OCI-LY7 (cell line): ENCODE results near the gene GTF3C6. TPM values are rescaled to one million over a fixed set of nuclear protein-coding genes. Genes with fewer than 3 reads are reported as not detected.

Experiments used
- BruUV-seq: library from RNA; stranded (reverse); fragments of 400-500 nt; replicated peaks from 2 replicates; lab custom pipeline; 2021; lab: Mats Ljungman, UMichigan
- CTCF ChIA-PET: fragments of 300-600 bp; sonication (Branson Sonifier 250); formaldehyde crosslinking; loops from one replicate; lab custom pipeline; 2022; ENCODE audit warnings: antibody characterized with exemption; ENCODE audit not compliant: unreplicated experiment; lab: Charles Lee
- POLR2A ChIA-PET: fragments of 300-600 bp; sonication (Branson Sonifier 250); formaldehyde crosslinking; loops from one replicate; lab custom pipeline; 2022; ENCODE audit warnings: antibody characterized with exemption; lab: Charles Lee
- DNase-seq: peaks from one replicate; pipeline ENCODE4 v3.0.0-alpha.2; 2015; ENCODE audit warnings: low spot score
- H2AFZ ChIP-seq: fragments of 200-600 bp; sonication (generic), shearing (Covaris generic); 2 replicates; pipeline ENCODE4 v1.6.1; 2014; ENCODE audit warnings: mild to moderate bottlenecking, antibody characterized with exemption, low read length, moderate library complexity
- H3K27ac ChIP-seq: fragments of 200-600 bp; sonication (generic); 2 replicates; pipeline ENCODE4 v1.5.1; 2014; ENCODE audit warnings: mixed run types, low read depth, mild to moderate bottlenecking, moderate library complexity, low read length, inconsistent platforms; ENCODE audit not compliant: poor library complexity, severe bottlenecking
- H3K36me3 ChIP-seq: fragments of 200-600 bp; sonication (generic); 2 replicates; pipeline ENCODE4 v1.6.1; 2014; ENCODE audit warnings: mild to moderate bottlenecking, antibody characterized with exemption, low read length, moderate library complexity, mixed read lengths; ENCODE audit not compliant: insufficient read depth
- H3K4me1 ChIP-seq: fragments of 200-600 bp; sonication (generic); 2 replicates; pipeline ENCODE4 v1.5.1; 2014; ENCODE audit warnings: mild to moderate bottlenecking, low read length; ENCODE audit not compliant: insufficient read depth, poor library complexity, severe bottlenecking
- H3K4me2 ChIP-seq: fragments of 200-600 bp; sonication (generic); 2 replicates; pipeline ENCODE4 v1.6.1; 2014; ENCODE audit warnings: mild to moderate bottlenecking, low read length
- H3K4me3 ChIP-seq: fragments of 200-600 bp; sonication (generic); 2 replicates; pipeline ENCODE4 v1.5.1; 2014; ENCODE audit warnings: mild to moderate bottlenecking, low read depth, low read length; ENCODE audit not compliant: poor library complexity, severe bottlenecking
- H3K79me2 ChIP-seq: fragments of 200-600 bp; sonication (generic); 2 replicates; pipeline ENCODE4 v1.6.1; 2016; ENCODE audit warnings: low read depth, mild to moderate bottlenecking, low read length, moderate library complexity, mixed read lengths; ENCODE audit not compliant: insufficient read depth
- H3K9me2 ChIP-seq: fragments of 200-600 bp; sonication (generic); 2 replicates; pipeline ENCODE4 v1.6.1; 2016; ENCODE audit warnings: mild to moderate bottlenecking, low read length, mixed read lengths; ENCODE audit not compliant: insufficient read depth
- H3K9me3 ChIP-seq: fragments of 200-600 bp; sonication (generic); 2 replicates; pipeline ENCODE4 v1.6.1; 2014; ENCODE audit warnings: mild to moderate bottlenecking, mixed run types, low read length, mixed read lengths
- H4K20me1 ChIP-seq: fragments of 200-600 bp; sonication (generic); 2 replicates; pipeline ENCODE4 v1.6.1; 2014; ENCODE audit warnings: mild to moderate bottlenecking, antibody characterized with exemption, low read length, moderate library complexity, mixed read lengths; ENCODE audit not compliant: insufficient read depth
- CTCF ChIP-seq: fragments of 200-600 bp; sonication (generic); conservative IDR thresholded peaks from 2 replicates; pipeline ENCODE4 v1.5.1; 2014; ENCODE audit warnings: mild to moderate bottlenecking, antibody characterized with exemption, low read length, moderate library complexity, mixed read lengths
- EZH2phosphoT487 ChIP-seq: fragments of 200-600 bp; sonication (generic); IDR thresholded peaks from 2 replicates; pipeline ENCODE4 v1.6.1; 2018; ENCODE audit warnings: low read depth, borderline replicate concordance, mild to moderate bottlenecking, mixed run types, antibody characterized with exemption, low read length, moderate library complexity, mixed read lengths
- intact Hi-C: fragments of 100-400 bp; cut with micrococcal nuclease; formaldehyde crosslinking; loops from one replicate; pipeline ENCODE4 v1.10.0; 2022; ENCODE audit not compliant: unreplicated experiment
- total RNA-seq, 2 experiments: library from RNA; depleted of rRNA in 1 of 2; stranded (reverse); fragments of >200 nt in 1 of 2; shearing (Covaris generic) in 1 of 2; gene quantifications; 2 replicates each; pipeline ENCODE4 v1.2.3, GENCODE V29; 2014 to 2022

GTF3C6 gene
- total RNA-seq, 2 experiments from 2014 or later, result 29.7 to 71.0 TPM

GRCh38 chr6:110996691-110997090 lies 38.2 kb downstream of the GTF3C6 start:
- Histone ChIP-seq H3K9me2 (no peaks in the 10 kb centered on the region), H3K4me1 (no peaks in the 10 kb centered on the region), H3K9me3 (no peaks in the 10 kb centered on the region), H3K4me2 (no peak overlapping the region), H3K79me2 (peaks cover 6% of the 10 kb centered on the region; the same call in 1 of the 2 replicates), H4K20me1 (no peaks in the 10 kb centered on the region), H3K36me3 (peaks cover 100% of the 10 kb centered on the region), H3K4me3 (no peak overlapping the region), H2AFZ (no peak overlapping the region), H3K27ac (no peak overlapping the region)
- POLR2A ChIA-PET, result interaction anchor here (0.6 kb wide), 1 partner anchor 430 kb away, joined by 5 read pairs; no protein-coding TSS in a partner anchor
- CTCF ChIA-PET, result no interaction called here
- no peak for TF ChIP-seq EZH2phosphoT487
- TF ChIP-seq CTCF, result no peak
- intact Hi-C loops, result loop anchor here (5.0 kb wide), 1 partner anchor 314 kb away; no protein-coding TSS in a partner anchor
- BruUV-seq, result no TSS peak
- DNase-seq, result no peak

GRCh38 chr6:110999634-111000270 lies 41.2 kb downstream of the GTF3C6 start:
- no peaks in the 10 kb centered on the region for H3K79me2 ChIP-seq
- peaks cover 99% of the 10 kb centered on the region for H3K36me3 ChIP-seq
- H3K27ac ChIP-seq, result no peak overlapping the region
- peak; percentile 31 for DNase-seq
- no peak overlapping the region for H3K4me3 ChIP-seq
- TF ChIP-seq EZH2phosphoT487, result no peak
- TF ChIP-seq CTCF, result peak; percentile 77
- no peak overlapping the region for H2AFZ ChIP-seq
- ChIA-PET CTCF (no interaction called here), POLR2A (interaction anchor here (0.9 to 1.2 kb wide), 2 partner anchors 17 to 40 kb away, joined by 3 read pairs; partner anchors contain the start of gene RPF2)
- intact Hi-C loops, result loop anchor here (2.0 to 5.0 kb wide), 2 partner anchors 317 to 471 kb away; no protein-coding TSS in a partner anchor
- no peaks in the 10 kb centered on the region for H3K9me3 ChIP-seq
- no peak overlapping the region for H3K4me2 ChIP-seq
- no peaks in the 10 kb centered on the region for H3K9me2 ChIP-seq
- H3K4me1 ChIP-seq, result no peaks in the 10 kb centered on the region
- BruUV-seq, result TSS peak; percentile 26
- H4K20me1 ChIP-seq, result no peaks in the 10 kb centered on the region

- H3K4me2 ChIP-seq, result no peak overlapping the region
- no peaks in the 10 kb centered on the region for H3K9me3 ChIP-seq
- intact Hi-C loops, result no loop called here
- DNase-seq, result no peak
- TF ChIP-seq EZH2phosphoT487 (no peak), CTCF (no peak)
- no peaks in the 10 kb centered on the region for H3K9me2 ChIP-seq
- no peaks in the 10 kb centered on the region for H4K20me1 ChIP-seq
- H2AFZ ChIP-seq, result no peak overlapping the region
- no peaks in the 10 kb centered on the region for H3K79me2 ChIP-seq
- H3K4me3 ChIP-seq, result no peak overlapping the region
- H3K36me3 ChIP-seq, result peaks cover 99% of the 10 kb centered on the region
- BruUV-seq, result no TSS peak
- ChIA-PET POLR2A (no interaction called here), CTCF (no interaction called here)
- no peak overlapping the region for H3K27ac ChIP-seq
- no peaks in the 10 kb centered on the region for H3K4me1 ChIP-seq
These were observed 43.8 kb downstream of the GTF3C6 start for GRCh38 chr6:111002350-111002749.
